Epidermal melanocyte (primary cell): ENCODE data around the gene PPID.
"Not testable (repeated sequence)": the region's sequence is repeated elsewhere in the genome, so short reads cannot be mapped to it uniquely, and the experiment has no call there.

ENCODE experiments used
- DNase-seq: peaks from one replicate; pipeline ENCODE4 v3.0.0; 2011; ENCODE audit warnings: low spot score; ENCODE audit not compliant: insufficient read length

The PPID gene

DNA sequence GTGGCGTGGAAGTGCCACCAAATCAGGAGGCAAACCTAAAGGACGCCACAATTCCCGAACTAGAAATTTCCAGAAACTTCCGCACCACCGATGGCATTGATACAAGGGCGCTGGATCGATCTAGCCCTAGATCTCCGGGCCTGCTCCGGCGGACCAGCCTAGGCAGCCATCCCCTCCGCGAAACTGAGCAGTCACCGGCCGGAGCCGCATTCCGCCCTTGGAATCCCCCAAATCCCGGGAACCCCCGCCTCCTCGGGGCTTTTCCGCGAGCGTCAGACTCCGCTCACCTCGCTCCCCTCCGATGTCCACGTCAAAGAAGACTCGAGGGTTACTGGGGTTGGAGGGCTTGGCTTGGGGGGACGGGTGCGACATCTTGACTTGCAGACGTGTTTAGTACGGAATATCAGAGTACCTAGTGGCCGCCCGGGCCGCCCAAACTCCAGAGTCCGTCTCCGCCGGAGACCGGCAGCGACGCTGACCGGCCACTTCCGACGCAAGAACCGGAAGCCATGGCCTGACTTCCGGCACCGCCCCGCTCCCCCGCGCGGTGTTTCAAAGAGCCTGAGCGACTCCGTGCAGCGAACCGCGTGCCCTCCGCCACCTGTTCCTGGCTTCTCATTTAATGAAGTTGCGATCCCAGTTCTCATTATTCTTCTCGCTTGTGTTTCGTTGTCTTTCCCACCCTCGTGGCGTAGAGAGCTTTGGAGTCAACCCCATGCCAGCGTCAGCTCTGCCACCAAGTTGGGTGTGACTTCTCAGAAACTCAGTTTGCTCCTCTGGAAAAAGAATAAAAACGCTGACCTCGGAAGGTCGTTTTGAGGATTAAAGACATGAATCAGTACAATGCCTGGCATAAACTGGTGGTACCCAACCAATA, at the start of gene PPID:
Gene PPID, minus strand, starts transcription at position 480 of the 877 bp plus-strand sequence. Its CDS starts 108 bp downstream, at position 372.
- DNase-seq: peak; percentile 69

DNA sequence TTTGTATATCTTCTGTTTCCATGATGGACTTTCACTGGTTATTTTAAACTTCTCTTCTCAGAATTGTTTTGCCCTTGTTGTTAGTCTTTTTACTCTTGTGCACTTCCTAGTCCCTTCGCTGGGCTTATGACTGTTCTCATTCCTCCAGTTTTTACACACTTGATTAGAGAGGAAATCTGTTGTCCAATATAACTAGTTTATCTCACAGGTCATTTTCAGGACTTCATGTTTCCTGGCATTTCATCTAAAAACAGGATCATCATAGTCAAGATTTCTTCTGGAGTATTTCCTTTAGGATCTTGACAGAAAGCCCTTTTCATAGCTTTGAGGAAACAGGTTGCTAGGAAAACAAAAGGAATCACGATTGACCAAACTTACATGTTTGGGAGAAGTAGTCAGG, 48.6 kb upstream of the PPID start:
- DNase-seq: no peak

DNA sequence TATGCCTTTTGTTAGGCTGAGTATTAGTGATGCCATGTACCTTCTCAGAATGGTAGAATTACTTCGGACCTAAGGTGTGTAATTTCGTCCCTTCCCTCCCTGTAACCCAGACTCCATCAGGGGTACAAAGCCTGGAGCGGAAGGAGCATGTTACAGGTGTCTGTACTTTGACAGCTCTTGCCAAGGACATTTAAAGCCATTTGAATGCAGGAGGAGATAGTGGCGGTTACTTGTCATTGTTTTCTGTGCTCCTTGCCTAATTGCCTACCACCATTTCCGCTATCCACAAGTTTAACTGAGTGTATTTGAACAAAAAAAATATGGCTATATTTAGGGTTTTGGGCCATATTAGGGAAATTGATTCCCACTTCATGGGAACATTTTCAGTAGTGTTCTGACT, 47.5 kb upstream of the PPID start:
- no peak for DNase-seq

DNA sequence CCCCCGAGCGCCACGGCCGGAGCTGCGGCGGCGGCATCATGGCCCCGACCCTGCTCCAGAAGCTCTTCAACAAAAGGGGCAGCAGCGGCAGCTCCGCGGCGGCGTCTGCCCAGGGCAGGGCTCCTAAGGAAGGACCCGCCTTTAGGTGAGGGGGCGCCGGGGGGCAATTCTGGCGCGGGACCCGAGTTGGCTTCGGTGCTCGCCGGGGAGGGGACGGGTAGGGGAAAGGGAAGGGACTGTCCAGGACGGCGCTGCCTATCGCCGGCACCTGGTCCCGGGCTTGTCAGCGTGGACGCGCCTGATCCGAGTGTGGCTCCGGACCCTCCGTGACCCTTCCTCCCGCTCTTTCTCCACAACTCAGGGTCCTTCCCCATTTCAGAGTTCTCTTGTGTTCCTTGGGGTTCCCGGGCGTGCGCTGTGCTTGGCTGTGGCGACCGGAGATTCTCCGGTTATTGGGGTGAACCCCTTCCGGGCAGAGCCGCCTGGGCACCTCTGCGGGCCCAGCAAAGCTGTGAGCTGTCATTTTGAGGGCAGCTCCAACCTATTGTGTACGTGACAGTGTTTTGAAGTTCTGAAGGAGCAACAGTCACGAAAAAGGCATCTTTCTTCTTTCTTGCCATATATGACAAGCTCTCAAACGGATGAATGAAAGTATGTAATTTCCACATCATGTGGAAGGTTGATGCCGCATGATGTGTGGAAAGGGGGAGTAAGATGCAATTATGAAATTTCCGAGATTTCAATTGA, 46.2 kb upstream of the PPID start:
- no peak for DNase-seq

DNA sequence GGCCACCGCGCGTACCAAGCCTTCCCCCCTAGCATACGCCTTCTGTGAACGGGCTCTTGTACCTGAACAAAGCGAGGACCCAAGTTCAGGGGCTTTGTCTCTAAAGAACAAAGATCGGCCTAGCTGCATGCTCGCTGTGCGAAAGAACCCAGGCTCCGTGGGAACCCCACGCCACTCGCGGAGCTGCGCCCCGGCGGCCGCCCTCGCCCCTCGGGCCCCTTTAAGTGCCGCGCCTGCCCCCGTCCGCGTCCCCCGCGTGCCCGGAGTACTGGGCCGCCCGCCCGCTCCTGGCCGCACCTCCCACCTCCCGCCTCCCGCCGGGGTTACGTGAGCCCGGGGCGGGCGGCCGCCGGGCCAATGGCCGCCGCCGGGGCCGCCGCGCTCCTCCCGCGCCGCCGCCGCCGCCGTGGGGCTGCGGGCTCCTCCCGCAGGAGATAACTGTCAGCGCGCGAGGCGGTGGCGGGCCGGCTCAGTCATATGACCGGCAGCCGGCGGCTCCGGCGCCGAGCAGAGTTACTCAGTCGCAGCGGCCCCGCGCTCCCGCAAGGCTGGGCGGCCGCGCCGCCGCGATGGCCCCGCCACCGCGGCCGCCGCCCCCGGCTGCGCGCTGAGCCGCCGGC, 45.5 kb upstream of the PPID start, which contains the start of gene FNIP2:
Gene FNIP2, plus strand, starts transcription at position 472 of the 620 bp plus-strand sequence. CDS start 187 bp downstream, outside the sequence.
- DNase-seq: peak; percentile 80

DNA sequence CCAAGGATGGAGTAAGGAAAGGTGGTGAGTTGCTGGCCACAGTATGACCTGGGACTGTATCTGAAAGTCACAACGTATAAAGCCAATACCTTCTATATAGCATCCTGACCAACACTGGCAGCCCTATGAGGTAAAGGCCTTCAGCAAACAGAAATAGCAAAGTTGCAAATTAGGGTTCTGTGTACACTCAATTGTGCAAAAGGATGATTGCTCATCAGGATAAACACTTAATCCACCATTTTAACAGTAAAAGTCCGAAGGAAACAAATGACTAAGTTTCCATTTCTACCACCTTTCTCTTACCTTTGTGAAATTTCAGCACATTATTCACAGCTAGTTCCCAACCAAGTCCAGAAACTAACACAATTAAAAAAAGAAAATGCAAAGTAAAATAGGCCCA, 44.3 kb upstream of the PPID start:
- DNase-seq: no peak

DNA sequence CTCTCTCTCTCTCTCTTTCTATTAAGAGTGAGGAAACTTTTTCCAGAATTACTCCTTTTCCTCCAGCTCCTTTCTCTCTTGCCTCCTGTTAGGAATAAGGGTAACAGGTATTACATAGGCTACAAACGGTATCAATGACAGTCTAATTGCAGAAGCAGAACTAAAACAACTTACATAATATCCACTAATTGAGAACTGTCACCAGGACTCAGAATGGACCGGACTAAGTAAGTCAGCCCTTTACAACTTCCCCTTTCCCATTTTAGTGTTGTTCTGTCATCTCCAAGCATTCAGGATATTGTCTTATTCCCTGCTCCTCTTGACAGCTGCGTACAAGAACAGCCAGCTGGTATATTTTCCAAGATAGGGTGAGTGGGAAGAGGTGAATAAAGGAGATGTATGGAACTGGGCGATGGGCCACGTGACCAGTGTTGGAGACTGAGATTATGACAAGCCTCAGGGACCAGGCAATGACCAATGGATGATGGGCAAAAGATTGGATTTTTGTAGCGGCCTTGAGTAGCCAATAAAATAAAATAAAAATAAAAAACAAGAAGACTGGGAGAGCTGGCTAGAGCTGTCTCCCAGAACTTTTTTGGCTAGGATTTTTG, 43.3 kb upstream of the PPID start:
- no peak for DNase-seq

DNA sequence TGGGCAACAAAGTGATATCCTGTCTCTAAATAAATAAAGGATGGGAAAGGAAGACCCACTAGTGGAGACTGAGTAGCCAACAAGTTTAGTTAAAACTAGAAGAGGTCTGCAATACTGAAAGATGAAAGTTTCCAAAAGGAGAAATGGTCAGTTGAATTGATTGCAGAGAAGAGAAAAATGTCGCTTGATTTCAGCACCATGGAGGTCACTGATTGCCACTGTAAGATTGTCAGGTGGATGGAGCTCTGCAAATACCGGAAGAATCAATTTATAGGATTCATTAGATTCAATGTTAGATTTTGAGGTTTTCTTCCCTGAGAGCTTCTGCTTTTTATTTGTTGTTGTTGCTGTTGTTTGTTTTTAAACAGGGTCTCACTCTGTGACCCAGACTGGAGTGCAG, 40.3 kb upstream of the PPID start:
- DNase-seq: no peak

DNA sequence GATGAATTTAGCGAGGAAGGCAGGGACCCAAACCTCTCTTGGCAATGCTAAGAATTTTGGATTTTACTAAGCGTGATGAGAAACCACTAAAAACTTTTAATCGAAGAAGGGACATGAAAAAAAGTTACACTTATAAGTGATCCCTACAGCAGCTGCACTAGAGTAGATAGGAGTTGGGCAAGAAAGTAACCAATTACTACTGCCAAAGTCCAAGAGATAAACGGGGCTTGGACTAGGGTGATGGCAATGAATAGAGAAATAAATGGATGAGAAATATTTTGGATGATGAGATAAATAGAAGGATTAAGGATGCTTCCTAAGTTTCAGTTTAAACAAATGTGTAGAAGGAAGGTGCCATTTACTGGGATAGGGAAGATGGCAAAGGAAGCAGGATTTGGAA, 39.4 kb upstream of the PPID start:
- DNase-seq: no peak

DNA sequence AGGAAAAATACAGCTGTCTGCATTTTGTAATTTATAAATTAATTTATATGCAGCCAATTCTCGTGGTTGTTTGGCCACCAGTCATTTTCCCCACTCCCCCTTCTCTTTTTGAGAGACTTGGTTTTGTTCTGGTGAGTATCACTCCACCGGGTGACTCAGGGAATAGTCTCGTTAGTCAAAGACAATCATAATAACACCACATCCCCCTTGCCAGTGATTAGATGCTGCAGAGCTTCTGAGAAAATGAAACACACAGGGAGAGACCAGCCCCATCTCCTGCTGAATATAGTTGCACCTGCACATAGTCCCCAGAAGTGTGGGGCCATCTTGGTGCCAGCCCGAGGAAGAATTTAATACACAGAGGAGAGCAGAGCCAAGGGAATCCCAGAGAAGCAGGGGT, 37.7 kb upstream of the PPID start:
- no peak for DNase-seq

DNA sequence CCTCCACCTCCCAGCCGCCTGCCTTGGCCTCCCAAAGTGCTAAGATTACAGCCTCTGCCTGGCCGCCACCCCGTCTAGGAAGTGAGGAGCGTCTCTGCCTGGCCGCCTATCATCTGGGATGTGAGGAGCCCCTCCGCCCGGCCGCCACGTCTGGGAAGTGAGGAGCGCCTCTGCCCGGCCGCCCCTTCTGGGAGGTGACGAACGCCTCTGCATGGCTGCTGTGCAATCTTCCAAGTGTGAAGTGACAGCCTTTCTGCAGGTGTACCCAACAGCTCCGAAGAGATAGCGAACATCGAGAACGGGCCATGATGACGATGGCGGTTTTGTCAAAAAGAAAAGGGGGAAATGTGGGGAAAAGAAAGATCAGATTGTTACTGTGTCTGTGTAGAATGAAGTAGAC, 36.3 kb upstream of the PPID start:
- DNase-seq: not testable (repeated sequence)

DNA sequence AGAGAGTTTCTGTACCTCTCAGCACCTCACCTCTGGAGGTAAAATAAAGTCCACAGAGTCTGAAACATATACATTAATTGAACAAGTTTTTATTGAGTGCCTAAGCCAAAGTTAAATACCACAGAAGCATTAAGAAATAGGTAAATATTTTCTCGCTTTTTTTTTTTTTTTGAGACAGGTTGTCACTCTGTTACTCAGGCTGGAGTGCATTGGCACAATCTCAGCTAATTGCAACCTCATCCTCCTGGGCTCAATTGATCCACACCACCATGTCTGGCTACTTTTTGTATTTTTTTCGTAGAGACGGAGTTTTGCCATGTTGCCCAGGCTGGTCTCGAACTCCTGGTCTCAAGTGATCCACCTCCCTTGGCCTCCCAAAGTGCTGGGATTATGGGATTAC, 35.5 kb upstream of the PPID start:
- no peak for DNase-seq

DNA sequence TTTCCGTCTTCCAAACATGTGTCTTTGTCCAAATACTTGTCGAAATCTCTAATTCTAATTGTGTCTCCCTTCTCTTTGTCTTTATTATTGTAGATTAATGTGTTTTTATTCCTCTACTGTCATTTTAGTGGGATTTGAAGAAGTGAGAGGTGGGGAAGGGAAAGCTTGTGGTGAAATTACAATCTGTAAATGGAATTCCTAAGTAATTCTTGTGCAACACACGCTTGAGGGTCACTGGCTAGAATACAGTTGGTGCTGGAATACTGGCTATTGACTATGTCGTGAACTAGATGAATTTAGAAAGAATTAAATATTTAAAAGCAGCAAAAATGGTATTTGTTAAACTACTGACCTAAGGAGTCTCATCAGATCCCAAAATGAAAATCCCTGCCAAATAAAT, 34.9 kb upstream of the PPID start:
- no peak for DNase-seq

DNA sequence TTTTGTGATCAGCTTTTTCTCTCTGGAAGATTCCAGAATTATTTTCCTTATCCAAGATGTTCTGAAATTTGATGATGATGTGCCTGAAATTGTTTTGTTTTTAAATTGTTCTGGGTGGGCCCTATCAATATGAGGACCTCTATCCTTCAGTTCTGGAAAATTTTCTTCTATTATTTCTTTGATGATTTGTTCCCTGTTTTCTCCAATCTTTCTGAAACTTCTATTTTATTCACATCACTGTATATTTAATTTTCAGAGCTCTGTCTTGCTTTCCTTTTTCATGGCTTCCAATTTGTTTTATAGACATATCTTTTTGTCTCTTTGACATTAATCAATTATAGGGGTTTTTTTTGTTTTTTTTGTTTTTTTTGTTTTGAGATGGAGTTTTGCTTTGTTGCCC, 33.4 kb upstream of the PPID start:
- DNase-seq: no peak

DNA sequence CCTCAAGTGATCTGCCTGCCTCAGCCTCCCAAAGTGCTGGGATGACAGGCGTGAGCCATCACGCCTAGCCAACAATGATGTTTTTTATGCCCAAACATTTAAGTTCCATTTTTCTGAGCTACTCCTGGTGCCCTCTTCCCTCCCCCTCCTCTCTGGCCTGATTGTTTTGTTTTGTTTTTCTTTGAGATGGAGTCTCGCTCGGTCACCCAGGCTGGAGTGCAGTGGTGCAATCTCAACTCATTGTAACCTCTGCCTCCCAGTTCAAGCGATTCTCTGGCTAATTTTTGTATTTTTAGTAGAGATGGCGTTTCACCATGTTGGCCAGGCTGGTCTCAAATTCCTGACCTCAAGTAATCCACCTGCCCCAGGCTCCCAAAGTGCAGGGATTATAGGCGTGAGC, 32.6 kb upstream of the PPID start:
- DNase-seq: not testable (repeated sequence)

DNA sequence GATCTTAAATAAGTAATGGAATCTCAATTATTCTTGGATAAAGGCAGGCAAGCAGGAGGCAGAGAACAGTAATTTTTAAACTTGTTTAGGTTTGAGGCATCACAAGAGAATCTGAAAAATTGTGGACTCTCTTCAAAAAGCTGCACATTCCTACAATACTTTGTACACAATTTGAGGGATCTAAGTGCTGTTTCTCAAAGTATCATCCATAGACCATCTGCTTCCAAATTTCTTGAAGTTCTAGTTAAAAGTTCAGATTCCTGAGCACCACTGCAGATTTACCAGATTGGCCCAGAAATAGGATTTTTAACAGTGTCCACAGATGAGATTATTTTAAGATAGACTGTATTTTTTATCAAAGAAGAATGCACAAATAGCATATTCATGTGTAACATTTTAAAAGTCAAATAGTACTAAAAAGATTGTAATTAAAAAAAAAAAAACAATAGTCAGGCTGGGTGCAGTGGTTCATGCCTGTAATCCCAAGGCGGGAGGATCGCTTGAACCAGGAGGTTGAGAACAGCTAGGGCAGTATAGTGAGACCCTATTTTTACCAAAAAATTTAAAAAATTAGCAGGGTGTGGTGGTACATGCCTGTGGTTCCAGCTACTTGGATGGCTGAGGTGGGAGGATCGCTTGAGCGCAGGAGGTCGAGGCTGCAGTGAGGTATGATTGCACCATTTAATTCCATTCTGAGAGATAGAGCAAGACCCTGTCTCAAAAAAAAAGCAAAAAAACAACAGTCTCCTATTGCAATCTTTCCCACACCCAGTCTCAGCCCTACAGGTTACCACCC, 31.4 kb upstream of the PPID start:
- DNase-seq: no peak

DNA sequence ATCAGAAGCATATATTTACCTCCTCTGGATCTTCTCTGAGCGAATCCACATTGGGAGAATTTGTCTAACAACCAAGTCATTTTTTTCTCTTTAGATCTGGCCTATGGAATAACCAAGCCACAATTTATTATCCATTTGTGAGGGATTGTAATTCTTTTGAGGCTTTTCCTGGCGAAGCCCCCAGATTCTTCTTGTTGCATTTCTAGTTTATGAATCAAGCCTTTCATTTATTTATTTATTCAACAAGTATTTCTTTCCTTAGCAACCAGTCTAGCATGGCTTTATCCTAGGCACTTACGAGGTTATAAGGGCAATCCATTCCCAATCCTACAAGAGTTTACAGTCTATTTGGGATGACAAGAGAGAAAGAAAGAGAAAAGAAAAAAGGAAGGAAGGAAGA, 27.2 kb upstream of the PPID start:
- DNase-seq: peak; percentile 53

DNA sequence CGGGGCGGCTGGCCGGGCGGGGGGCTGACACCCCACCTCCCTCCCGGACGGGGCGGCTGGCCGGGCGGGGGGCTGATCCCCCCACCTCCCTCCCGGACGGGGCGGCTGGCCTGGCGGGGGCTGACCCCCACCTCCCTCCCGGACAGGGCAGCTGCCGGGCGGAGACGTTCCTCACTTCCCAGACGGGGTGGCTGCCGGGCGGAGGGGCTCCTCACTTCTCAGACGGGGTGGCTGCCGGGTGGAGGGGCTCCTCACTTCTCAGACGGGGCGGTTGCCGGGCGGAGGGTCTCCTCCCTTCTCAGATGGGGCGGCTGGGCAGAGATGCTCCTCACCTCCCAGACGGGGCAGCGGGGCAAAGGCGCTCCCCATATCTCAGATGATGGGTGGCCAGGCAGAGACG, 23.3 kb upstream of the PPID start:
- not testable (repeated sequence) for DNase-seq

DNA sequence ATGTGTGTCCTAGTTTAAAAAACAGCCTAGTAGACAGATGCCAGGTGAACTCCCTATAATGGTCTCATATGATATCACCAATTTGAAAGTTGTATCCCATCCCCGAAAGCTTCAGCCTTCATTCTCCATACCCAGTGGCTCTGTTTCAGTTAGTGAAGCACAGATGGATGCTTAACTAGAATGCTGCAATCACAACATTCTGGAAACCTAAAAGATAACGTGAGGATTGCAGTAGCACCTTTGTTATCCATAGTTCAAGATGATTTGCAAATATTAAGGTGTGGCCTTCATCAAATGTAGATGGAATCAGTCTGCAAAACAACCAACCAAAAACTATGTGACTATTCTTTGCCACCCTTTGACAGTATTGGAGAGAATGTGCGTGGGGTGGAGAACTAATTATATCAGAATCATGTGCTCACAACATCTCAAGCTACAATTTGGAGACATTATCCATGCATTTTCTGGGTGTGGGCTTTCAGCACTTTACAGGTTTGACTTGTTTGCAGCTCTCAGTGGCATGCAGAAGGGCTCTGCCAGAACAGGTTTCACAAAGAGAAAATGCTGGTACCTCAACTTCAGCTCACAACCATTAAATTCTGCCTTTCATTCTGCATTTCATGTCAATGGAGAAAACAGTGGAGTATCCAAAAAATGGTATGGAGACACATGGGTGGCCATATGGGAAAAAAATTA, 18.3 kb upstream of the PPID start:
- no peak for DNase-seq

DNA sequence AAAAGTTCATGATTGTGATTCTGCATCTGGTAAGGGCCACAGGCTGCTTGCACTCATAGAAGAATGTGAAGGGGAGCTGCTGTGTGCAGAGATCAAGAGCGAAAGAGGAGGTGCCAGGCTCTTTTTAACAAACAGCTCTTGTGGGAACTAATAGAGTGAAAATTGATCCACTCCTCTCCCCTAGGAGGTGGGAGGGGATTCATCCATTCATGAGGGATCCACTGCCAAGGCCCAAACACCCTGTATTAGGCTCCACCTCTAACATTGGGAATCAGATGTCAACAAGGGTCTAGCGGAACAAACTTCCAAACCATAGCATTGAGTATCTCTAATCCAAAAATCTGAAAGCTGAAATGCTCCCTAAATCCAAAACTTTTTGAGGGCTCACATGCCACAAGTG, 16.4 kb upstream of the PPID start:
- no peak for DNase-seq
